ENCODE data around the gene PRPSAP2. TPM values are rescaled to one million over a fixed set of nuclear protein-coding genes. Genes with fewer than 3 reads are reported as not detected.

PRPSAP2 gene
- total and polyA plus RNA-seq, 2 of the 4 experiments (the other 2 are of a cell fraction): 22.9 to 28.1 TPM

DNA sequence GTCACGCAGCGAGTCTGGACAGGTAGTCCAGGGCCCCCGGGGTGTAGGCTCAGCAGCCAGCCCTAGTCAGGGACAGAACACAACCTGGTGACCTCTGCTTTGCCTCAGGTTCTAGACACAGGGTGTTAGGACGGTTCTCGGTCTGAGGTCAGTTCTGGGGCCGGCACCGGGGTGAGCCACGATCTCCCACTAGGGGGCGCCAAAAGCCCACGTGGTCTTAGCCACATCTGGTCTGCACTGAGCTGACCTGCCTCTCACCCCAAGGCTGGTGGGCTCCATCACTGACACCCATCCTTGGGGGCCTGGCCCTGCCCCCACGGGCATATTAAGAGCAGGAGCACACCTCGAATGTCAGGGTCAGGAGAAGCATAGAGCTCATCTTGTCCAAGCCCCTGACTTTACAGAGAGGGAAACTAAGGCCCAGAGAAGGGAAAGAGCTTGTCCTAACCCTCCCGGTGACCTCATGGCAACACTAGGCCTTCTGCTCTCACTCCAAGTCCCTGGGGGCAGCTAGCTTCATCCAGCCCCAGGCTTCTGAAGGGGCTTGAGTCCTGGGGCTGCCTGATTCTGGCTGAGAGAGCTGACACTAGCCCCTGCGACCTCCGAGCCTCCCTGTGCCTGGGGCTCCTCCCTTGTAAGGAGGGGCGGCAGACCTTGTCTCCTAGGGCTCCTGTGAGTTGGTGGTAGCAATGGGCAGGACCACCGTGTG lies 103.0 kb downstream of the PRPSAP2 start (continued):
- TF ChIP-seq BHLHE40 (IDR thresholded peaks at IDR 0.05; ENCODE audit: low read depth, low read length): no peak
- no peak for TF ChIP-seq CHD1 (IDR thresholded peaks at IDR 0.05; ENCODE audit: low read depth, low read length)

- H3K4me2 ChIP-seq (ENCODE audit: low read depth, low read length): no peak overlapping the region
- H3K4me3 ChIP-seq (ENCODE audit: insufficient read depth, low read depth, low read length): no peak overlapping the region
- H2BK5ac ChIP-seq (ENCODE audit: low read depth, low read length, poor library complexity, severe bottlenecking): peak overlapping the region; percentile 12
- in situ Hi-C loops (cut with MboI; ENCODE audit: low sequenced_read_pairs) (no loop called here), dilution Hi-C loops (cut with HindIII; ENCODE audit: low sequenced_read_pairs, unreplicated experiment) (no loop called here), intact Hi-C loops (cut with micrococcal nuclease) (loop anchor here (2.0 kb wide), 1 partner anchor 43 kb away; the partner anchor contains the start of gene FAM83G)
- H2AFZ ChIP-seq (replicated peaks; ENCODE audit: low read length, poor library complexity): peak overlapping the region; percentile 77
- no peak overlapping the region for H4K5ac ChIP-seq (ENCODE audit: low read depth, low read length)
- H3K27ac ChIP-seq (ENCODE audit: insufficient read depth, low read length): no peak overlapping the region; the same call in 1 of the 2 replicates
- H3K9ac ChIP-seq (ENCODE audit: low read depth, low read length): no peak overlapping the region
- H3K56ac ChIP-seq (ENCODE audit: extremely low read depth, insufficient read depth, low read length): no peak overlapping the region
- ChIA-PET CTCF (interaction anchor here (0.6 to 0.7 kb wide), 2 partner anchors 20 to 39 kb away, joined by 3 to 5 read pairs; no protein-coding TSS in a partner anchor), POLR2A (ENCODE audit: unreplicated experiment) (no interaction called here)
- DNase-seq (peak; percentile 43), ATAC-seq (ENCODE audit: low read depth) (no peak)
- H3K36me3 ChIP-seq (ENCODE audit: control insufficient read depth, insufficient read depth, low read length): no peaks in the 10 kb centered on the region
- H3K9me1 ChIP-seq (ENCODE audit: insufficient read depth, low read length): peaks cover 4% of the 10 kb centered on the region; the same call in 1 of the 2 replicates
- no peak overlapping the region for H3K18ac ChIP-seq (ENCODE audit: low read depth, low read length)
- peak overlapping the region; percentile 42 for H3K4ac ChIP-seq (ENCODE audit: low read depth, low read length)
- H3K23ac ChIP-seq (ENCODE audit: low read depth, low read length): peak overlapping the region; percentile 84; the same call in 1 of the 2 replicates
- H3K14ac ChIP-seq (replicated peaks; ENCODE audit: low read depth, low read length): peak overlapping the region; percentile 58
- H4K91ac ChIP-seq (ENCODE audit: insufficient read depth, low read depth, low read length): peak overlapping the region; percentile 65
- H3K4me1 ChIP-seq (ENCODE audit: control insufficient read depth, insufficient read depth, low read length): peaks cover 12% of the 10 kb centered on the region
- peak overlapping the region; percentile 83 for H2BK20ac ChIP-seq (ENCODE audit: low read depth, low read length)
- H3K9me3 ChIP-seq (ENCODE audit: control insufficient read depth, insufficient read depth, low read length): no peaks in the 10 kb centered on the region
- peak overlapping the region; percentile 96 for H2AK9ac ChIP-seq (replicated peaks; ENCODE audit: low read depth, low read length, poor library complexity)
- peak overlapping the region; percentile 78; the same call in 1 of the 2 replicates for H2AK5ac ChIP-seq (ENCODE audit: low read depth, low read length)
- TF ChIP-seq RFX5 (IDR thresholded peaks at IDR 0.05; ENCODE audit: low read depth, low read length): no peak
- peak; percentile 72; the same call in 1 of the 2 replicates for TF ChIP-seq BHLHE40 (IDR thresholded peaks at IDR 0.05; ENCODE audit: low read depth, low read length)
- no peaks in the 10 kb centered on the region for H4K20me1 ChIP-seq (ENCODE audit: insufficient read depth, low read length)
- H3K79me1 ChIP-seq (ENCODE audit: low read depth in 1 of 2, low read length in 2 of 2): no peaks in the 10 kb centered on the region; a peak in 1 of 4 replicates
- H3K27me3 ChIP-seq (ENCODE audit: control insufficient read depth, insufficient read depth, low read length): no peaks in the 10 kb centered on the region
- BruUV-seq (replicated peaks): no TSS peak
- 74% methylated on average over 7 of the region's 16 CpGs; no CpG with 5 or more reads in 1 of the 2 experiments for WGBS, 2 experiments (ENCODE audit: extremely low coverage in 2 of 2, insufficient read length in 1 of 2)
- peak overlapping the region; percentile 47 to 74; a peak in 3 of 4 replicates for H4K8ac ChIP-seq (ENCODE audit: low read depth in 2 of 2, low read length in 2 of 2)
- H2BK15ac ChIP-seq (ENCODE audit: low read depth, low read length): no peak overlapping the region
- H2BK120ac ChIP-seq (ENCODE audit: low read depth, low read length): peak overlapping the region; percentile 19
These were observed 103.9 kb downstream of the PRPSAP2 start for GRCh38 chr17:18961634-18962493.
